ENCODE measurements around the gene PSTPIP1. TPM values are rescaled to one million over a fixed set of nuclear protein-coding genes. Genes with fewer than 3 reads are reported as not detected.

Gene PSTPIP1
- total and polyA plus RNA-seq, 10 of the 15 experiments (the other 5 are each of a cell fraction or from before 2014, with no cell fraction given) = 0.50 to 29.3 (median 14.5) TPM

DNA sequence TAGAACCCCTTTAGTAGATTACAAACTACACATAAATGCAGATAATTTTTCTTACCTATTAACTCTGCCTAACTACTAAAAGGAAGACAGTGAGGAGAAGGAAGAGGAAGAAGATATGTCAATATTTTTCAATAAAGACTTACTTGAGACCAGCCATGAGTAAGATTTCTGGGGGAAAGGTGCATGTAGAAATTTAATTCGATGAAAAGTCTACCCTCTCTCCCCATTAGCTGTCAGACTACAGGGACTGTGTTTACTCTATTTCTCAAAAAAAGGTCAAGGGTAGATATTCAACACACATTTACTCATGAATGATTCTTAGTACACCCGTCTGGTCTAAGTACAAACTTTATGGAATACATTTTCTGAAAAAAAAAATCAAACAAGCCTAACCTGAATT is 69.1 kb downstream of the PSTPIP1 start:
- ChIA-PET RAD21 (ENCODE audit: unreplicated experiment) (no interaction called here), CTCF (interaction anchor here (0.6 to 1.6 kb wide), 2 partner anchors 9 to 352 kb away, joined by 3 to 5 read pairs; no protein-coding TSS in a partner anchor), SMC1A (ENCODE audit: uncharacterized antibody, unreplicated experiment) (interaction anchor here (0.9 to 1.8 kb wide), 4 partner anchors 14 to 42 kb away, joined by 3 to 5 read pairs (median 4); no protein-coding TSS in a partner anchor), POLR2A (interaction anchor here (1.0 to 1.1 kb wide), 2 partner anchors 69 to 123 kb away, joined by 3 read pairs; no protein-coding TSS in a partner anchor)
- DNase-seq (ENCODE audit: low read depth, low spot score) = no peak
- H3K4me1 ChIP-seq (ENCODE audit: control insufficient read depth, insufficient read depth, low read length) = peaks cover 27% of the 10 kb centered on the region
- H3K79me2 ChIP-seq (ENCODE audit: control insufficient read depth, insufficient read depth, low read length) = peaks cover 37% of the 10 kb centered on the region
- WGBS (ENCODE audit: insufficient coverage, insufficient replicate concordance, low lambda C conversion rate, missing lambda C conversion rate) = 97% methylated on average over 2 of the region's 2 CpGs
- no TSS peak for BruUV-seq (replicated peaks)
- no peak overlapping the region for H3K4me3 ChIP-seq
- in situ Hi-C loops (cut with MboI) (no loop called here), intact Hi-C loops (cut with micrococcal nuclease; ENCODE audit: unreplicated experiment) (no loop called here)
- no peak overlapping the region for H3K27ac ChIP-seq (ENCODE audit: control insufficient read depth, insufficient read depth)
- TF ChIP-seq BCL11A (IDR thresholded peaks at IDR 0.05; ENCODE audit: low read depth, low read length) (no peak), CBFB (IDR thresholded peaks at IDR 0.05; ENCODE audit: low read depth) (no peak), TCF7 (IDR thresholded peaks at IDR 0.05; ENCODE audit: borderline replicate concordance) (no peak), BRCA1 (IDR thresholded peaks at IDR 0.05; ENCODE audit: low read depth, low read length) (no peak), STAT3 (IDR thresholded peaks at IDR 0.05; ENCODE audit: low read depth, low read length) (no peak), SMC3 (IDR thresholded peaks at IDR 0.05; ENCODE audit: borderline replicate concordance, low read length) (no peak)
- TF ChIP-seq, protein P1, sequence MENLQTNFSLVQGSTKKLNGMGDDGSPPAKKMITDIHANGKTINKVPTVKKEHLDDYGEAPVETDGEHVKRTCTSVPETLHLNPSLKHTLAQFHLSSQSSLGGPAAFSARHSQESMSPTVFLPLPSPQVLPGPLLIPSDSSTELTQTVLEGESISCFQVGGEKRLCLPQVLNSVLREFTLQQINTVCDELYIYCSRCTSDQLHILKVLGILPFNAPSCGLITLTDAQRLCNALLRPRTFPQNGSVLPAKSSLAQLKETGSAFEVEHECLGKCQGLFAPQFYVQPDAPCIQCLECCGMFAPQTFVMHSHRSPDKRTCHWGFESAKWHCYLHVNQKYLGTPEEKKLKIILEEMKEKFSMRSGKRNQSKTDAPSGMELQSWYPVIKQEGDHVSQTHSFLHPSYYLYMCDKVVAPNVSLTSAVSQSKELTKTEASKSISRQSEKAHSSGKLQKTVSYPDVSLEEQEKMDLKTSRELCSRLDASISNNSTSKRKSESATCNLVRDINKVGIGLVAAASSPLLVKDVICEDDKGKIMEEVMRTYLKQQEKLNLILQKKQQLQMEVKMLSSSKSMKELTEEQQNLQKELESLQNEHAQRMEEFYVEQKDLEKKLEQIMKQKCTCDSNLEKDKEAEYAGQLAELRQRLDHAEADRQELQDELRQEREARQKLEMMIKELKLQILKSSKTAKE (IDR thresholded peaks at IDR 0.05; ENCODE audit: low read depth, poor library complexity, severe bottlenecking) = no peak
- TF ChIP-seq, protein P2, sequence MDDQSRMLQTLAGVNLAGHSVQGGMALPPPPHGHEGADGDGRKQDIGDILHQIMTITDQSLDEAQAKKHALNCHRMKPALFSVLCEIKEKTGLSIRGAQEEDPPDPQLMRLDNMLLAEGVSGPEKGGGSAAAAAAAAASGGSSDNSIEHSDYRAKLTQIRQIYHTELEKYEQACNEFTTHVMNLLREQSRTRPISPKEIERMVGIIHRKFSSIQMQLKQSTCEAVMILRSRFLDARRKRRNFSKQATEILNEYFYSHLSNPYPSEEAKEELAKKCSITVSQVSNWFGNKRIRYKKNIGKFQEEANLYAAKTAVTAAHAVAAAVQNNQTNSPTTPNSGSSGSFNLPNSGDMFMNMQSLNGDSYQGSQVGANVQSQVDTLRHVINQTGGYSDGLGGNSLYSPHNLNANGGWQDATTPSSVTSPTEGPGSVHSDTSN (IDR thresholded peaks at IDR 0.05; ENCODE audit: insufficient replicate concordance, low read depth, low read length) = no peak
- H3K9me3 ChIP-seq (replicated peaks; ENCODE audit: control insufficient read depth, insufficient read depth, low read length) = no peaks in the 10 kb centered on the region
- no peak overlapping the region for H3K4me2 ChIP-seq (ENCODE audit: control insufficient read depth, insufficient read depth)
- H3K9ac ChIP-seq (ENCODE audit: control insufficient read depth, insufficient read depth, low read length) = no peak overlapping the region
- FAIRE-seq = no peak
- H3K27me3 ChIP-seq (replicated peaks in 1 of 2; ENCODE audit: control insufficient read depth in 2 of 2, insufficient read depth in 2 of 2, low read length in 1 of 2) = no peaks in the 10 kb centered on the region
- no peak overlapping the region for H2AFZ ChIP-seq (ENCODE audit: control insufficient read depth, low read depth, low read length)
- no peak for ATAC-seq
- no peaks in the 10 kb centered on the region for H4K20me1 ChIP-seq (ENCODE audit: control insufficient read depth, insufficient read depth)
- no peaks in the 10 kb centered on the region for H3K36me3 ChIP-seq (ENCODE audit: control insufficient read depth in 2 of 2, insufficient read depth in 2 of 2, low read length in 1 of 2)
